GF-D8 (cell line): ENCODE data around the gene KNDC1.

Experiments
- DNase-seq: peaks from one replicate; lab custom pipeline; 2025; lab: John Stamatoyannopoulos, UW

The KNDC1 gene

GRCh38 chr10:133177380-133178157 is 17.6 kb downstream of the KNDC1 start:
- no peak for DNase-seq

GRCh38 chr10:133178357-133179127 is 18.5 kb downstream of the KNDC1 start:
- no peak for DNase-seq

- DNase-seq, result no peak
Observed at GRCh38 chr10:133179128-133179520, 19.1 kb downstream of the KNDC1 start.

- DNase-seq, result no peak
Observed at GRCh38 chr10:133179651-133180050, 19.6 kb downstream of the KNDC1 start.

GRCh38 chr10:133180192-133180964 is 20.4 kb downstream of the KNDC1 start:
- DNase-seq, result no peak

- no peak for DNase-seq
Observed at GRCh38 chr10:133180965-133181639, 21.1 kb downstream of the KNDC1 start.

GRCh38 chr10:133182190-133182589 is 22.2 kb downstream of the KNDC1 start:
- no peak for DNase-seq

- DNase-seq, result no peak
Observed at GRCh38 chr10:133182791-133183645, 23.0 kb downstream of the KNDC1 start.

- no peak for DNase-seq
Observed at GRCh38 chr10:133183646-133184378, 23.8 kb downstream of the KNDC1 start.

GRCh38 chr10:133184591-133185244 is 24.7 kb downstream of the KNDC1 start:
- no peak for DNase-seq

GRCh38 chr10:133185421-133185820 is 25.4 kb downstream of the KNDC1 start:
- DNase-seq, result no peak

GRCh38 chr10:133185916-133186315 is 25.9 kb downstream of the KNDC1 start:
- DNase-seq, result no peak

- no peak for DNase-seq
Observed at GRCh38 chr10:133186416-133187090, 26.5 kb downstream of the KNDC1 start.

- no peak for DNase-seq
Observed at GRCh38 chr10:133187091-133187905, 27.3 kb downstream of the KNDC1 start.

GRCh38 chr10:133187906-133188681 is 28.1 kb downstream of the KNDC1 start:
- DNase-seq, result no peak

- no peak for DNase-seq
Observed at GRCh38 chr10:133189256-133189655, 29.2 kb downstream of the KNDC1 start.

- DNase-seq, result no peak
Observed at GRCh38 chr10:133189726-133190125, 29.7 kb downstream of the KNDC1 start.

GRCh38 chr10:133190225-133190624 is 30.2 kb downstream of the KNDC1 start:
- no peak for DNase-seq
